ENCODE measurements around the gene KCNE3.

The KCNE3 gene

GRCh38 chr11:74466916-74467885 lies at the start of gene KCNE3:
KCNE3 (minus strand) TSS chr11:74467549; CDS start chr11:74457563, 9,986 bp downstream.
- DNase-seq = no peak

GRCh38 chr11:74507582-74507981 lies 40.2 kb upstream of the KCNE3 start:
- DNase-seq = no peak

- DNase-seq = no peak
Measured at GRCh38 chr11:74506823-74507222, 39.5 kb upstream of the KCNE3 start.

GRCh38 chr11:74505911-74506310 lies 38.6 kb upstream of the KCNE3 start:
- DNase-seq = no peak

- no peak for DNase-seq
Measured at GRCh38 chr11:74504100-74504691, 36.8 kb upstream of the KCNE3 start.

GRCh38 chr11:74494916-74495315 lies 27.6 kb upstream of the KCNE3 start:
- DNase-seq = no peak

GRCh38 chr11:74493791-74494630 lies 26.7 kb upstream of the KCNE3 start:
- no peak for DNase-seq

GRCh38 chr11:74492974-74493790 lies 25.8 kb upstream of the KCNE3 start, which contains the start of gene LIPT2:
LIPT2 (minus strand) TSS chr11:74493724; CDS start chr11:74493703, 21 bp downstream.
- DNase-seq = peak; percentile 97

GRCh38 chr11:74492084-74492483 lies 24.7 kb upstream of the KCNE3 start:
- DNase-seq = no peak

GRCh38 chr11:74490941-74491340 lies 23.6 kb upstream of the KCNE3 start:
- no peak for DNase-seq

GRCh38 chr11:74487875-74488274 lies 20.5 kb upstream of the KCNE3 start:
- no peak for DNase-seq

GRCh38 chr11:74485868-74486267 lies 18.5 kb upstream of the KCNE3 start:
- no peak for DNase-seq

GRCh38 chr11:74480688-74481417 lies 13.5 kb upstream of the KCNE3 start:
- DNase-seq = no peak

- DNase-seq = no peak
Measured at GRCh38 chr11:74479732-74480123, 12.4 kb upstream of the KCNE3 start.

GRCh38 chr11:74478877-74479731 lies 11.8 kb upstream of the KCNE3 start:
- no peak for DNase-seq

- no peak for DNase-seq
Measured at GRCh38 chr11:74476536-74476935, 9.2 kb upstream of the KCNE3 start.

- DNase-seq = no peak
Measured at GRCh38 chr11:74474316-74474715, 7.0 kb upstream of the KCNE3 start.

GRCh38 chr11:74473382-74474173 lies 6.2 kb upstream of the KCNE3 start:
- DNase-seq = no peak

- no peak for DNase-seq
Measured at GRCh38 chr11:74471668-74472429, 4.5 kb upstream of the KCNE3 start.
